ENCODE data around the gene DGCR6L. TPM values are rescaled to one million over a fixed set of nuclear protein-coding genes. Genes with fewer than 3 reads are reported as not detected.
"Not testable (repeated sequence)": the region's sequence is repeated elsewhere in the genome, so short reads cannot be mapped to it uniquely, and the experiment has no call there.

DGCR6L gene
- total RNA-seq, 1 donor from 2014 or later = 45.2 TPM

DNA sequence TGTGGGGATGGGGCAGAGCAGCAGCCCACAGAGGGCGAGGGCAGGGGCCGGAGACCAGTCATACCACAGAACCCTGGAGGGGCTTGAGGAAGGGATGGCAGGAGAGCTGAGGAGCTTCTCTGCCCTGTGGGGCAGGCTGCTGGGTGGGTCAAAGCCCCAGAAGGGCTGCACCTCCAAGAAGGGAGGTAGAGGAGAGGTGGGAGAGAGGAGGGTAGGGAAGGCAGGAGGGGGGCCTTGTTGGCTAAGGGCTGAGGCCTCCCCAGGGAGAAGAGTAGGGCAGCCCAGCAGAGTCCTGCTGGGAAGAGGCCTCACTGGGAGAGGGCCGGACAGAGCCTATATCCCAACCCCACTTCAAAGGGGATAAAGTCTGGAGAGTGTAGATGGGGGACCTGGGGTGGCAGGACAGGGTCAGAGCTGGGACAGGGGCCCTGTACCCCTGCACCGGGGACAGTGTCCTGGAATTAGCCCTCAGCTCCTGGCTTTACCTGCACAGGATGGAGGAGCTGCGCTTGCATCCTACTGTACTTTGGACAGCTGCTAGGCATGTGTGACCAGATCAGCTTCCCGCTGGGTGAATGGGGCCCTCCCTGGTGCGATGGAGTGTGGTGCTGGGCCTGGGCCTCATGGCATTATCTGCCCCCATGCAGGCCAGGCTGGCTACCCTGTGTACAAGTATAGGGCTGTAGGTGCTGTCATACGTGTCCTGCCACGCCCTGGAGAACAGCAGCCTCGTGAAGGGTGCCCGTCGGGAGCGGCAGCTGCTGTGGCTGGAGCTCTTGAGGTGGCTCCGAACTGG is 7.3 kb downstream of the DGCR6L start:
- TF ChIP-seq, protein P1, sequence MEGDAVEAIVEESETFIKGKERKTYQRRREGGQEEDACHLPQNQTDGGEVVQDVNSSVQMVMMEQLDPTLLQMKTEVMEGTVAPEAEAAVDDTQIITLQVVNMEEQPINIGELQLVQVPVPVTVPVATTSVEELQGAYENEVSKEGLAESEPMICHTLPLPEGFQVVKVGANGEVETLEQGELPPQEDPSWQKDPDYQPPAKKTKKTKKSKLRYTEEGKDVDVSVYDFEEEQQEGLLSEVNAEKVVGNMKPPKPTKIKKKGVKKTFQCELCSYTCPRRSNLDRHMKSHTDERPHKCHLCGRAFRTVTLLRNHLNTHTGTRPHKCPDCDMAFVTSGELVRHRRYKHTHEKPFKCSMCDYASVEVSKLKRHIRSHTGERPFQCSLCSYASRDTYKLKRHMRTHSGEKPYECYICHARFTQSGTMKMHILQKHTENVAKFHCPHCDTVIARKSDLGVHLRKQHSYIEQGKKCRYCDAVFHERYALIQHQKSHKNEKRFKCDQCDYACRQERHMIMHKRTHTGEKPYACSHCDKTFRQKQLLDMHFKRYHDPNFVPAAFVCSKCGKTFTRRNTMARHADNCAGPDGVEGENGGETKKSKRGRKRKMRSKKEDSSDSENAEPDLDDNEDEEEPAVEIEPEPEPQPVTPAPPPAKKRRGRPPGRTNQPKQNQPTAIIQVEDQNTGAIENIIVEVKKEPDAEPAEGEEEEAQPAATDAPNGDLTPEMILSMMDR (IDR thresholded peaks at IDR 0.05; ENCODE audit: borderline replicate concordance) = no peak
- no peak for DNase-seq
- intact Hi-C loops (cut with micrococcal nuclease) = no loop called here
- Histone ChIP-seq H3K27ac (replicated peaks) (no peak overlapping the region), H3K27me3 (ENCODE audit: low read depth) (no peaks in the 10 kb centered on the region), H3K4me3 (no peak overlapping the region), H3K36me3 (no peaks in the 10 kb centered on the region), H3K4me1 (peaks cover 14% of the 10 kb centered on the region), H3K9me3 (replicated peaks) (no peaks in the 10 kb centered on the region)

DNA sequence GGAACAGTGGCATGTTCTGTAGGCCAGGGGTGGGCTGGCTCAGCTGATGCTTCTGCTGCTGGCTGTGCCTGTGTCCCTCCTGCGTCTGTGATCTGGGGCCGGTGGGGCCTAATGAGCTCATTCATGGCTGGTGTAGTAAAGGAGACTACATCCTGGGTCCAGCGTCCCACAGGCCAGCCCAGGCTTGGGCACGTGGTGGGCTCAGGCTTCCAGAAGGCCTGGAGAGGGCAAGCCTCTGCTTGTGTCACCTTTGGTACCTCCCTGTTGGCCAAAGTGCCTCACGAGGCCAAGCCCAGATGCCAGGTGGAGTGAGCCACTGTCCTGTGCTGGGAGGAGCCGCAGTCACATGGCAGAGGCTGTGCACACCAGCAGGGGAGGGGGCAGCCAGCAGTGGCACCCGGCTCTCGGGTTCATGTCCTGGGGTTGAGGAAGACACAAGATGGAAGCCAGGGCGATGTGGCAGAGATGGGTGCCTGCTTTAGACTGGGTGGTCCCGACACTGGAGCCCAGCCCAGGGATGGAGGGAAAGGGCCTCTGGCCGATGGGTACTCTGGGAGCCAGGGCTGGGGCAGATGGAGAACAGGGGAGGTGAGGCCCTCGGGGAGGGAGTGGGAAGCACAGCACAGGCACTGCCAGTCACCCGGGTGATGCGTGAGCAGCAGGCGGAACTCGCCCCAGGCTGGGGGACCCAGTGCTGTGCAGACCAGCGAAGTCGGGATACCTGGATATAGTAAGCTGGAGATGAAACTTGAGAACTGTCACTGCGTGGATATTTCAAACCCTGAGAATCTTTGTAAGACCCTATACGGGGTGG is 8.4 kb downstream of the DGCR6L start:
- not testable (repeated sequence) for H3K4me3 ChIP-seq; H3K27me3 ChIP-seq (ENCODE audit: low read depth); DNase-seq

DNA sequence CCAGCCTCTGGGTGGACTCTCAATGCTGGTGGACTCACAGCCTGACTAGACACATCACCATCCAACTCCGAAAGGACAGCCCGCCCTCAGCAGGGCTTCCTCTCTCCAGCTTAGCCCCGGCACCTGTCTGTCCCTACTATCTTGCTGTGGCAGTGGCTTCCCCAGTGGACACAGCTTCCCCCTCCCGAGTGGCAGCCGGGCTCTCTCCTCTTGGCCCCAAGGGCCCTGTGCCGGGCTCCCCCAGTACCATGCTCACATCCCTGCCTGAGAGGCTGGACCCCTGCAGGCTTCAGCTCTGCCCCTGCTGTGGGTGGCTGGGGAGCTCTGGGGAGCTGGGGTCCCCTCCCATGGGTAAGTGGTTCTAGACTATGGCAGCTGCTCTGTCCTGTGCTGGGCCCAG is 9.1 kb downstream of the DGCR6L start:
- H3K36me3 ChIP-seq; H3K4me1 ChIP-seq; H3K9me3 ChIP-seq (replicated peaks); DNase-seq; intact Hi-C loops (cut with micrococcal nuclease); H3K27ac ChIP-seq (replicated peaks); H3K27me3 ChIP-seq (ENCODE audit: low read depth); H3K4me3 ChIP-seq: not testable (repeated sequence)

More for the DNA sequence above, 8.4 kb downstream of the DGCR6L start:
- intact Hi-C loops (cut with micrococcal nuclease); H3K9me3 ChIP-seq (replicated peaks); H3K36me3 ChIP-seq; H3K27ac ChIP-seq (replicated peaks); H3K4me1 ChIP-seq: not testable (repeated sequence)

DNA sequence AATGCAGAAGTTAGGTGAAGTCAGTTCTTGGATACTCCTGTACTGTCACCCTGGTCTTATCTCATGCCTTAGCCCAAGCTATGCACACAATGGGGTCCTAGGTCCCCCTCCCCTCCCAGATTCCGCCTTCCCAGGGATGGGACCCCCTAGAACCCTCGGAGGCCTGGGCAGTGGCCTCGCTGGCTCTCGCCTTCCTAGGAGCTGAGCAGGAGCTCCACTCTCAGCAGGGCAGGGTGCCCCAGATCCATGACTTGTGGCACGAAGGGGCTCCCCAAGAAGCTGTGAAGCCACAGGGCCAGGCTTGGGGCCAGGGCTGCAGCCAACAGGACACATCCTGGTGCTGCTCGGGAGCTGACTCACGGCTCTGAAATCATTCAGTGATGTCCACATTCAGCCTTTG is 9.7 kb downstream of the DGCR6L start:
- H3K4me1 ChIP-seq; H3K27ac ChIP-seq (replicated peaks); H3K9me3 ChIP-seq (replicated peaks); H3K36me3 ChIP-seq; H3K27me3 ChIP-seq (ENCODE audit: low read depth); intact Hi-C loops (cut with micrococcal nuclease); DNase-seq; H3K4me3 ChIP-seq: not testable (repeated sequence)

DNA sequence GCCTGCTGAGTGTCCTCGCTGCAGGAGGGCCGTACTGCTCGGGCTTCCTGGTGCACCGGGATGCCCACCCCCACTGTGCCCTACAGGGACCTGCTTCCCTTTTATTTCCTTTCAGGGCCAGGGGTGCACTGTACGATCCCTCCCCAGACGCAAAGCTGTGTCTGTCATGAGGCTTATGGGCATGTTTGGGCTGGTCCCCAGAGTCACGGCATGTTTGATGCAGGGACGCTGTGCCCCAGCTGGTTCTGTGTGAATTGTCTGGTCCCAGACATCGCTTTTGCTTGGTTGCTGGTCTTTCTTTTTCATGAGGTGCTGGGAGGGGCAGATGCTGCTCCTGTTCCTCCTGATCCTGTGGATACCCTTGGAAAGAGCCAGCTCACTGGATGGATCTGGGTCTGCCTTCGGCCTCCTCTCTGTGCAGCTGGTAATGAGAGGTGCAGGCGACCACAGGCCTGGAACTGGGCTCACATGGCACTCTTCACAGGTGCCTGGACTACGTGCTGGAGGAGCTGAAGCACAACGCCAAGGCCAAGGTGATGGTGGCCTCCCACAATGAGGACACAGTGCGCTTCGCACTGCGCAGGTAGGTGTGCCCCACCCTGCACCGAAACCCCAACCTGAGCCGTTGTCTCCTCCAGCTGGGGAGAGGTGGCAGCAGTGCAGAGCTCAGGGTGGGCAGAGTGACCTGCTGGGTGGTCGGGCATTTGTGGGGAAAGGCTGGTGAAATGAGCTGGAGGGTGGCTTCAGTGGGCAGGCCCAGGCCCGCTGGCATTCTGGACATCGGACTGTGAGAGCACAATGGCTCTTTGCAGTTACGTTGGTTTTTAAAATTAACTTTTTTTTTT is 10.8 kb downstream of the DGCR6L start:
- H3K4me1 ChIP-seq; intact Hi-C loops (cut with micrococcal nuclease); H3K9me3 ChIP-seq (replicated peaks); H3K27ac ChIP-seq (replicated peaks); H3K36me3 ChIP-seq; H3K4me3 ChIP-seq; DNase-seq: not testable (repeated sequence)
- peaks cover 10% of the 10 kb centered on the region for H3K27me3 ChIP-seq (ENCODE audit: low read depth)

DNA sequence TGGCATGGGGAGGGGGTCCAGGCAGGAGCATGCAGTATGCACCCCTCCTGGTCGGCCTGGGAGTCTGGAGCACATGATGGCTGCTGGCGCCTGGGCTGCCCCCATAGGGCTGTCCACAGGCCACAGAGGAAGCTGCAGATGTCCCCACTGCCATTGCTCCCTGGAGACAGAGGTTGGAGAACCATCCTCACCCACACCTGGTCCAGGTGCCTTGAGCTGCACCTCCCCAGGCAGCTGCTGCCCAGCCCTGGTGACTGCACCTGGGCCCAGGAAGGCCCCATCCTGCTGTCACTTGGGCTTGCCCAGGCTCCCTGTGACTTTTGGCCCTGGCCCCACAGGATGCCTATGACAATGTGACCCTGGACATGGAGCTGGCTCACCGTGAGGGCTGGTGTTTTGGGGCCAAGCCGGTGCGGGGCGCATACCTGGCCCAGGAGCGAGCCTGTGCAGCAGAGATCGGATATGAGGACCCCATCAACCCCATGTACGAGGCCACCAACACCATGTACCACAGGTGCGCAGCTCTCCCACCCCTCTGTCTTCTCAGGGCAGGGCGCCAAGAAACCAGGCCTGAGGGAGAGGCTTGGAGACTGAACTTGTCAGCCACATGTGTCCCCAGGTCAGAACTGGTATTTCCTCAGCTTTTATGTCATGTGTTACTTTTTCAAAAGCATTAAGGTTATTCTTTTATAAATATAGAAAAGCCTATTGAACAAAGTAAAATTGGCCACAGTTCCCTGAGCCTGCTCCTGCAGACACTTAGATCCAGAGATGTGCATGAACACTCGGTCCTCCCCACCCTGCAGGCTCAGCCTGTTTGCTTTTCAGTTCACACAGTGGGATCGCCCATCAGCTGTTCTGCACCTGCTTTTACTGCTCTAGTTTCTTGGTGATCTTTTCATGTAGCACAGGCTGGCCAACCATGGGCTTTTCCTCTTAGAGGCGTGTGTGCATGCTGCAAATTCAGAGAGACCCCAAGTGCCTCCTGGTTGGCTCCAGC is 12.1 kb downstream of the DGCR6L start:
- intact Hi-C loops (cut with micrococcal nuclease); H3K27ac ChIP-seq (replicated peaks); DNase-seq; H3K9me3 ChIP-seq (replicated peaks); H3K36me3 ChIP-seq; H3K4me3 ChIP-seq; H3K4me1 ChIP-seq: not testable (repeated sequence)
- H3K27me3 ChIP-seq (ENCODE audit: low read depth) = peaks cover 14% of the 10 kb centered on the region

DNA sequence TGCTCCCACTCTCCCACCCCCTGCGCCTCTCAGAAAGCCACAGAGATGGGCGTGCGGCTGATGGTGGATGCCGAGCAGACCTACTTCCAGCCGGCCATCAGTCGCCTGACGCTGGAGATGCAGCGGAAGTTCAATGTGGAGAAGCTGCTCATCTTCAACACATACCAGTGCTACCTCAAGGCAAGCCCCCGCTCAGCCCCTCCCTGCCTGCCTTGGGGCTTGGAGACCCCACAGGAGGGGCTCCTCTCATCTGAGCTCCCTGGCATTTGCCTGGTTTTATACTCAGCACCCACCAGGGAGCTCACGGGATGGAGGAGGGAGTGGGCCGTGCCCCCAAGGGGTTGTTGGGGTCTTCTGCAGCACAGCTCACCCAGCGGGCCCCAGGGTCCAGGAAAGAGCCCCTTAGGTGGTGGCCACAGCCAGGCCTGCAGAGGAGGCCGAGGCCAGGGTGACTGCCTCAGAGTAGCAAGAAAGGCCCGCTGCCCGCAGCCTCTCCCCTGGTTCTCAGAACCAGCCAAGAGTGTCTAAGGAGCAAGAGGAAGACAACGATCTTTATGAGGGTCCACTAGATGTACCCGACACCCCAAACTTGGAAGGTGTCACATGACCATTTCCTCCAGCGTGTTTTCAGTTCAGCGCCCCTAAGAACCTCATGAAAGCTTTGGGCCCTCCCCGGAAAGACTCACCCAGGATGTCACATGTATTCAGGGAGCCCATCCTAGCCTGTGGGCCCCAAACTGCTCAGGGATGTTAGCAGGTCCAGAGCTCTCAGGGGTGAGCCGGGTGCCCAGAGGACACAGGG is 13.0 kb downstream of the DGCR6L start:
- H3K27ac ChIP-seq (replicated peaks); DNase-seq; H3K36me3 ChIP-seq; H3K4me3 ChIP-seq; H3K9me3 ChIP-seq (replicated peaks); H3K4me1 ChIP-seq; intact Hi-C loops (cut with micrococcal nuclease): not testable (repeated sequence)
- peaks cover 23% of the 10 kb centered on the region for H3K27me3 ChIP-seq (ENCODE audit: low read depth)

Data from left ventricle myocardium inferior (tissue), 1 donor.